Peyer's patch (tissue), 4 donors: ENCODE measurements around the gene DNER.

Experiments used
- CTCF ChIP-seq, 6 experiments: fragments of 450-650 bp in 4 of 6; fragments of 200-600 bp in 2 of 6; sonication (generic) in 1 of 6; IDR thresholded peaks; one replicate each; pipeline ENCODE4 v1.5.1; 2017 to 2019; ENCODE audit warnings: antibody characterized with exemption in 6 of 6, mild to moderate bottlenecking in 3 of 6, moderate library complexity in 1 of 6
- POLR2A ChIP-seq, 2 donors: fragments of 450-650 bp; IDR thresholded peaks; one replicate each; pipeline ENCODE4 v1.5.1; 2017; ENCODE audit warnings: antibody characterized with exemption in 2 of 2, mild to moderate bottlenecking in 2 of 2, moderate library complexity in 2 of 2

GRCh38 chr2:229559986-229560385, 154.4 kb downstream of the DNER start:
- TF ChIP-seq CTCF (IDR thresholded peaks at IDR 0.05) = no peak
- TF ChIP-seq POLR2A (IDR thresholded peaks at IDR 0.05) = no peak
